ENCODE data around the gene RDH16. TPM values are rescaled to one million over a fixed set of nuclear protein-coding genes. Genes with fewer than 3 reads are reported as not detected.

The RDH16 gene
- total RNA-seq, 1 experiment from 2014 or later, result 0.59 TPM

DNA sequence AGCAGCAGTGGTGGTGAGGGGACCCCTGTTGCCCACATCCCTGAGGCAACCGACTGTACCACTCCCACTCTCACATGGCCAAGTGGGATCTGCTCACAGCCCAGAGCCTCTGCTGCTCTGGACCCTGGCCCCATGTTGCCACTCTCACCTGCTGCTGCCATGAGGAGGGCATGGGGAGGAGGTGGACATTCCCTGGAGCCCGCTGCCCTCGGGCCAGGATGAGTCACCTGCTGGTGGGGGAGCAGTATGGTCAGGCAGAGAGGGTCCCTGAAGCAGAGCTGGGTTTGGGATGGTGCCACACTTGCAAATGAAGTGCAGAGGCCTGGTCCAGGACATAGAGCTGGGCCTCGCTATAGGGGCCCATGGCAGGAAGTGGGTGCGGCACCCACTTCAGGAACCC lies 49.3 kb downstream of the RDH16 start:
- DNase-seq (ENCODE audit: low read depth, low spot score), result no peak
- ATAC-seq, result no peak
- Histone ChIP-seq H3K36me3 (ENCODE audit: control insufficient read depth in 1 of 2, insufficient read depth in 2 of 2, low read length in 2 of 2) (no peaks in the 10 kb centered on the region), H3K4me2 (ENCODE audit: low read length) (no peak overlapping the region), H3K9ac (ENCODE audit: low read length) (no peak overlapping the region), H2AFZ (ENCODE audit: low read depth, low read length, poor library complexity, severe bottlenecking) (no peak overlapping the region), H3K27me3 (ENCODE audit: insufficient read depth, low read length) (no peaks in the 10 kb centered on the region), H3K9me3 (ENCODE audit: control insufficient read depth in 1 of 2, insufficient read depth in 1 of 2, low read depth in 1 of 2, low read length in 2 of 2) (peaks cover 0 to 4% of the 10 kb centered on the region in 2 experiments; a peak in 1 of 4 replicates), H3K9me2 (ENCODE audit: insufficient read depth) (no peaks in the 10 kb centered on the region), H3K4me1 (ENCODE audit: control insufficient read depth in 1 of 2, insufficient read depth in 2 of 2, low read length in 2 of 2) (no peaks in the 10 kb centered on the region), H3K4me3 (replicated peaks in 1 of 2; ENCODE audit: low read depth in 1 of 2, low read length in 2 of 2) (no peak overlapping the region), H3K79me2 (ENCODE audit: insufficient read depth, low read length) (no peaks in the 10 kb centered on the region), H3K27ac (ENCODE audit: low read depth, low read length) (no peak overlapping the region), H4K20me1 (ENCODE audit: insufficient read depth) (no peaks in the 10 kb centered on the region)
- intact Hi-C loops (cut with micrococcal nuclease), result no loop called here
- RAD21 ChIA-PET (ENCODE audit: low non-redundant PET in 1 of 2, low total read pairs in 2 of 2, uncharacterized antibody in 2 of 2, unreplicated experiment in 2 of 2), result no interaction called here
- TF ChIP-seq SP1 (IDR thresholded peaks at IDR 0.05; ENCODE audit: low read depth) (no peak), RAD21 (IDR thresholded peaks at IDR 0.05; ENCODE audit: low read depth) (no peak), TCF7L2 (IDR thresholded peaks at IDR 0.05; ENCODE audit: borderline replicate concordance, extremely low read depth, insufficient read depth, insufficient read length) (no peak), ZNF274 (IDR thresholded peaks at IDR 0.05; ENCODE audit: low read depth, low read length) (no peak), ELF1 (IDR thresholded peaks at IDR 0.05; ENCODE audit: borderline replicate concordance, low read depth) (no peak), CEBPB (IDR thresholded peaks at IDR 0.05; ENCODE audit: low read depth) (no peak), SRF (IDR thresholded peaks at IDR 0.05; ENCODE audit: low read depth) (no peak), FOSL1 (IDR thresholded peaks at IDR 0.05; ENCODE audit: low read depth) (no peak), EGR1 (IDR thresholded peaks at IDR 0.05; ENCODE audit: low read depth) (no peak), SIN3A (IDR thresholded peaks at IDR 0.05; ENCODE audit: low read depth) (no peak), MAX (IDR thresholded peaks at IDR 0.05) (no peak), JUND (IDR thresholded peaks at IDR 0.05) (no peak), CBX3 (IDR thresholded peaks at IDR 0.05; ENCODE audit: low read depth) (no peak), POLR2A (IDR thresholded peaks at IDR 0.05; ENCODE audit: borderline replicate concordance, extremely low read depth, insufficient read depth, insufficient read length) (no peak), POLR2AphosphoS5 (IDR thresholded peaks at IDR 0.05; ENCODE audit: low read depth, low read length) (no peak), EZH2 (IDR thresholded peaks at IDR 0.05) (no peak)
- TF ChIP-seq, protein P1, sequence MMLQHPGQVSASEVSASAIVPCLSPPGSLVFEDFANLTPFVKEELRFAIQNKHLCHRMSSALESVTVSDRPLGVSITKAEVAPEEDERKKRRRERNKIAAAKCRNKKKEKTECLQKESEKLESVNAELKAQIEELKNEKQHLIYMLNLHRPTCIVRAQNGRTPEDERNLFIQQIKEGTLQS (IDR thresholded peaks at IDR 0.05), result no peak
- TF ChIP-seq, protein P2, sequence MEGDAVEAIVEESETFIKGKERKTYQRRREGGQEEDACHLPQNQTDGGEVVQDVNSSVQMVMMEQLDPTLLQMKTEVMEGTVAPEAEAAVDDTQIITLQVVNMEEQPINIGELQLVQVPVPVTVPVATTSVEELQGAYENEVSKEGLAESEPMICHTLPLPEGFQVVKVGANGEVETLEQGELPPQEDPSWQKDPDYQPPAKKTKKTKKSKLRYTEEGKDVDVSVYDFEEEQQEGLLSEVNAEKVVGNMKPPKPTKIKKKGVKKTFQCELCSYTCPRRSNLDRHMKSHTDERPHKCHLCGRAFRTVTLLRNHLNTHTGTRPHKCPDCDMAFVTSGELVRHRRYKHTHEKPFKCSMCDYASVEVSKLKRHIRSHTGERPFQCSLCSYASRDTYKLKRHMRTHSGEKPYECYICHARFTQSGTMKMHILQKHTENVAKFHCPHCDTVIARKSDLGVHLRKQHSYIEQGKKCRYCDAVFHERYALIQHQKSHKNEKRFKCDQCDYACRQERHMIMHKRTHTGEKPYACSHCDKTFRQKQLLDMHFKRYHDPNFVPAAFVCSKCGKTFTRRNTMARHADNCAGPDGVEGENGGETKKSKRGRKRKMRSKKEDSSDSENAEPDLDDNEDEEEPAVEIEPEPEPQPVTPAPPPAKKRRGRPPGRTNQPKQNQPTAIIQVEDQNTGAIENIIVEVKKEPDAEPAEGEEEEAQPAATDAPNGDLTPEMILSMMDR (IDR thresholded peaks at IDR 0.05 in 2 of 3, conservative IDR thresholded peaks at IDR 0.05 in 1 of 3; ENCODE audit: borderline replicate concordance in 1 of 3, insufficient read depth in 1 of 3, low read depth in 2 of 3, low read length in 2 of 3), result no peak
- TF ChIP-seq, protein P3, sequence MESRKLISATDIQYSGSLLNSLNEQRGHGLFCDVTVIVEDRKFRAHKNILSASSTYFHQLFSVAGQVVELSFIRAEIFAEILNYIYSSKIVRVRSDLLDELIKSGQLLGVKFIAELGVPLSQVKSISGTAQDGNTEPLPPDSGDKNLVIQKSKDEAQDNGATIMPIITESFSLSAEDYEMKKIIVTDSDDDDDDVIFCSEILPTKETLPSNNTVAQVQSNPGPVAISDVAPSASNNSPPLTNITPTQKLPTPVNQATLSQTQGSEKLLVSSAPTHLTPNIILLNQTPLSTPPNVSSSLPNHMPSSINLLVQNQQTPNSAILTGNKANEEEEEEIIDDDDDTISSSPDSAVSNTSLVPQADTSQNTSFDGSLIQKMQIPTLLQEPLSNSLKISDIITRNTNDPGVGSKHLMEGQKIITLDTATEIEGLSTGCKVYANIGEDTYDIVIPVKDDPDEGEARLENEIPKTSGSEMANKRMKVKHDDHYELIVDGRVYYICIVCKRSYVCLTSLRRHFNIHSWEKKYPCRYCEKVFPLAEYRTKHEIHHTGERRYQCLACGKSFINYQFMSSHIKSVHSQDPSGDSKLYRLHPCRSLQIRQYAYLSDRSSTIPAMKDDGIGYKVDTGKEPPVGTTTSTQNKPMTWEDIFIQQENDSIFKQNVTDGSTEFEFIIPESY (IDR thresholded peaks at IDR 0.05; ENCODE audit: extremely low read depth, insufficient replicate concordance, low read length), result no peak
- CTCF ChIA-PET, result no interaction called here
- POLR2A ChIA-PET, result no interaction called here
- BruUV-seq (replicated peaks), result no TSS peak
